Measurements from ENCODE around the gene KCNS3.

- TF ChIP-seq CTCF (IDR thresholded peaks at IDR 0.05) = no peak
- no peak for TF ChIP-seq POLR2AphosphoS5 (IDR thresholded peaks at IDR 0.05)
- no peak for TF ChIP-seq EP300 (IDR thresholded peaks at IDR 0.05)
These were observed 103.5 kb downstream of the KCNS3 start for GRCh38 chr2:17981936-17982335.
